22Rv1 (cell line): ENCODE data around the gene ZDHHC3.
A peak's percentile ranks its signal among the peaks of the same experiment; 100 is the strongest.

ENCODE experiments used
- H3K27ac ChIP-seq: fragments of 450-650 bp; 2 replicates; pipeline ENCODE4 v1.5.1; 2017
- ZFX ChIP-seq: fragments of 450-650 bp; IDR thresholded peaks from 2 replicates; pipeline ENCODE4 v1.6.1; 2017; ENCODE audit warnings: antibody characterized with exemption, borderline replicate concordance
- TF ChIP-seq, protein P1 (sequence below): fragments of 450-650 bp; IDR thresholded peaks from 2 replicates; pipeline ENCODE4 v1.5.1; 2017; ENCODE audit warnings: mild to moderate bottlenecking

The ZDHHC3 gene

DNA sequence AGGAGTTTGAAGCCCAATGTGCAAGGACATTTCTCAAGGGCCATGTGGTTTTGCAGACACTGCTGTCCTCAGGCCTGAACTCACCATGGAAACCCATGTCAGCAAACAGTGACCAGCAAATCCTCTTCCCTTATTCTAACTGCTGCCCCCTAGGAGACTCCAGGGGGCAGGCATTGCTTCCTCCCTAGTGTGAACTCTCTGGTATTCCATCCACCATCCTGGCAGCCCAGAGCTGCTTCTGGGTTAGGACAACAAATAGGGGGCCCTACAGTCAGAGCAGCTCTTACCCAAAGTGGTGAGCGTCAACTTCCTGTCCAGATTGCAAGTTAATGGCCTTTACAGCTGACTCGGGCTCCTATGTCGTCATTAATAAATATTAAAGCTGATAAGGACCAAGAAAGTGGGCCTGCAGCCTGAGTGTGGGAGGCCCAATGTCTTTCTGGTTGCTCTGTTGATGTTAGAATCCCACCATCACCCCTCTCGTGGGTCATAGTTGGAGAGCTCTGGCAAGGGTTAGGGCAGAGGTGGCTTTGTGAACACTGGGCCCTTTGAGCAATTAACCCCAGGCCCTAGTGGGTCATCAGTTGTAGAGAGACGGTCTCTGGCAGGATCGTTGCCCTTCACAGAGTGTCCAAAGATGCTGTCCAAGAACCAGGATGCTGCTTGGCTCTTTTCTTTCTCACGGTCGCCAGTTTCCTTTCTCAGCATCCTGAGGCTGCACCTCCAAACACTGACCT is 60.1 kb downstream of the ZDHHC3 start:
- TF ChIP-seq, protein P1, sequence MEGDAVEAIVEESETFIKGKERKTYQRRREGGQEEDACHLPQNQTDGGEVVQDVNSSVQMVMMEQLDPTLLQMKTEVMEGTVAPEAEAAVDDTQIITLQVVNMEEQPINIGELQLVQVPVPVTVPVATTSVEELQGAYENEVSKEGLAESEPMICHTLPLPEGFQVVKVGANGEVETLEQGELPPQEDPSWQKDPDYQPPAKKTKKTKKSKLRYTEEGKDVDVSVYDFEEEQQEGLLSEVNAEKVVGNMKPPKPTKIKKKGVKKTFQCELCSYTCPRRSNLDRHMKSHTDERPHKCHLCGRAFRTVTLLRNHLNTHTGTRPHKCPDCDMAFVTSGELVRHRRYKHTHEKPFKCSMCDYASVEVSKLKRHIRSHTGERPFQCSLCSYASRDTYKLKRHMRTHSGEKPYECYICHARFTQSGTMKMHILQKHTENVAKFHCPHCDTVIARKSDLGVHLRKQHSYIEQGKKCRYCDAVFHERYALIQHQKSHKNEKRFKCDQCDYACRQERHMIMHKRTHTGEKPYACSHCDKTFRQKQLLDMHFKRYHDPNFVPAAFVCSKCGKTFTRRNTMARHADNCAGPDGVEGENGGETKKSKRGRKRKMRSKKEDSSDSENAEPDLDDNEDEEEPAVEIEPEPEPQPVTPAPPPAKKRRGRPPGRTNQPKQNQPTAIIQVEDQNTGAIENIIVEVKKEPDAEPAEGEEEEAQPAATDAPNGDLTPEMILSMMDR: no peak
- TF ChIP-seq ZFX: no peak
- no peak overlapping the region for H3K27ac ChIP-seq

DNA sequence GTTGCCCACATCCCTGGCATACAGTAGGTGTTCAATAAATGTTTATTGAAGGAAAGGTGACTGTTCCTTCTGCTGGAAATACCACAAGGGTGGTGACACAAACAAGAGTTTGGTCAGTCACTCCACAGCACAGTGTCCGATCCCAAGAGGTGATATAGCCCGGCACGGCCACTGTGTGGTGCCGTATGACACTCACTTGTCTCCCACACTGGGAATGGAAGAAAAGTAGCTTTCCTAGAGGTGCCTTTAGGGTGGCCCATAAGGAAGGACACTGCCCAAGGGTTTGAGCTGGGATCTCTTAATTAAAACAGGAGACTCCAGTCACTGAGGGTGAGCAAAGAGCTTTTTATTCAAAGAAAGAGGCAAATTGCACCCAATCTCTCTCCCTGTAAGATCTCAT is 61.0 kb downstream of the ZDHHC3 start:
- TF ChIP-seq, protein P1: no peak
- TF ChIP-seq ZFX: no peak
- H3K27ac ChIP-seq: no peak overlapping the region

DNA sequence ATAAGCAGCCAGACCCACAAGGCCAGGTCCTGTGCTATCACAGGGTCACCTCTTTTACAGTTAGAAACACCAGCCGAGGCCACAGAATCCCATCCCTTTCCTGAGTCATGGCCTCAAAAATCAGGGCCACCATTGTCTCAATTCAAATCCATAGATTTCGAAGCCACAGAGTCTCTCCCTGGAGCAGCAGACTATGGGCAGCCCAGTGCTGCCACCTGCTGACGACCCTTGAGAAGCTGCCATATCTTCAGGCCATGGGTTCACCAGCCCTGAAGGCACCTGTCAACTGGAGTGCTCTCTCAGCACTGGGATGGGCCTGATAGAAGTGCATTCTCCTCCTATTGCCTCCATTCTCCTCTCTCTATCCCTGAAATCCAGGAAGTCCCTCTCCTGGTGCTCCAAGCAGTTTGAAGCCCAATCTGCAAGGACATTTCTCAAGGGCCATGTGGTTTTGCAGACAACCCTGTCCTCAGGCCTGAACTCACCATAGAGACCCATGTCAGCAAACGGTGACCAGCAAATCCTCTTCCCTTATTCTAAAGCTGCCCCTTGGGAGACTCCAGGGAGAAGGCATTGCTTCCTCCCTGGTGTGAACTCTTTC is 62.0 kb downstream of the ZDHHC3 start:
- TF ChIP-seq ZFX: no peak
- TF ChIP-seq, protein P1: peak; percentile 87
- H3K27ac ChIP-seq: no peak overlapping the region

DNA sequence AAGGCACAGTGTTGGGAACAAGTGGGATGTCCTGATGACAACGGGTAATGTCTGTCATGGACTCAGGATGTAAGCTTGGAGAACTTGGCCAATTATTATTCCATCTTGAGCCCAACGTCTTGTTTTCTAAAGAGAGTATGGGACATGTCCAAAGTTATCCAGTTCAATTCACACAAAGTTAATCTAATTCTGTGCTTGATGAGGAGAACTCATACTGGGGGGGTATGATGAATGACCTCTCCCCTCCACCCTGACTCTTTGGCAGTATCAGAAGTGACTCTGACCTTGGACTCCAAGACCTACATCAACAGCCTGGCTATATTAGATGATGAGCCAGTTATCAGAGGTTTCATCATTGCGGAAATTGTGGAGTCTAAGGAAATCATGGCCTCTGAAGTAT is 65.3 kb downstream of the ZDHHC3 start:
- H3K27ac ChIP-seq: no peak overlapping the region
- no peak for TF ChIP-seq ZFX
- TF ChIP-seq, protein P1: no peak

DNA sequence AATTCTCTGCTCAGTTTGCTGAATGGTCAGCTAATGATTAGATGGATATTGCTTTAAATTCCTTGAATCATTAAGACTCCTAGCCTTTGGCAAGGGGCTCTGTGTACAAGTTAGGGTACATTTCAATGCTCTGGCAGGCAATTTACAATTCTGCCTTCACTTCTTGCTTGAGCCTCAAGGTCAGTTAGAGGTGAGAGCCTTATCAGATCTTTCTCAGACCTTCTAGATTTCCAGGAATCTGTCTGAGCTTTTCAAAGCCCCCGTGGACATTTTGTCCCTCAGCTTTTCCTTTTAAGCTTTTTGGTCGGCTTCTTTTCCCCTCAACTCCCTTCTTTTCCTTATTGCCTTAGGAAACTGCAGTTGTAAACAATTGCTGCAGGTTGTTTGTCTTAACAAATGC is 66.9 kb downstream of the ZDHHC3 start:
- no peak overlapping the region for H3K27ac ChIP-seq
- TF ChIP-seq, protein P1: no peak
- TF ChIP-seq ZFX: no peak

DNA sequence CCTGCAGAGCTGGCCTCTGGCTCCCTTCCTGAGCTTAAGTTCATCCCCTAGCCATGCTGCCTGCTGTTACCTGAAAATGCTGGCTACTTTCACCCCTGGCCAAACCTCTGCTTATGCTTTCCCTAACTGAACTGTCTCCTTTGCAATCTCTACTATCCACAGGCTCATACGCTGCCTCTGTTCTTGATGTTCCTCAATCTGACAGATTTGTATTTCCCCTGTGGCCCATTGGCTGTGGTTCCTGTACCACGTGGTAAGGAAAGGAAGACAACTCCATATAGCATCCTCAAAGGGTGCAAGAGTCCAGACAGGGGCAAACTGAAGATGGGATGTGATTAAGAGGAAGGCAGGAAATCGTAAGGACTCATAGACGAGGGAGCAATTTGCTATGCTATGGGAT is 68.4 kb downstream of the ZDHHC3 start:
- H3K27ac ChIP-seq: no peak overlapping the region
- no peak for TF ChIP-seq ZFX
- TF ChIP-seq, protein P1: no peak

DNA sequence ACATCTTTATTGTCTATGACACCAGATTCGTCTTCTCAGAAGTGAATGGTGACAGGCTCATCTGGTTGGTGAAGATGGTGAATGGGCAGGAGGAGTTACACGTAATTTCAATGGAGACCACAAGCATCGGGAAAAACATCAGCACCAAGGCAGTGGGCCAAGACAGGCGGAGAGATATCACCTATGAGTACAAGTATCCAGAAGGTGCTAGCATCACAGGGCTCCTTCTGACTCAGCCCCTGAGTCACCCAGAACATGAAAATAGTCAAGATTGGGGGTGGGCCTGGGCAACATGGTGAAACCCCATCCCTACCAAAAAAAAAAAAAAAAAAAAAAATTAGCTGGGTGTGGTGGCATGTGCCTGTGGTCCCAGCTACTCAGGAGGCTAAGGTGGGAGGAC is 69.0 kb downstream of the ZDHHC3 start:
- TF ChIP-seq ZFX: no peak
- TF ChIP-seq, protein P1: no peak
- H3K27ac ChIP-seq: no peak overlapping the region
